NCI-H1436 (cell line): ENCODE results near the gene YWHAG.
"Not testable (repeated sequence)": the region's sequence is repeated elsewhere in the genome, so short reads cannot be mapped to it uniquely, and the experiment has no call there.

Experiments
- DNase-seq: peaks from one replicate; lab custom pipeline; 2025; lab: John Stamatoyannopoulos, UW

The YWHAG gene

GRCh38 chr7:76318488-76319353, 40.1 kb downstream of the YWHAG start:
- DNase-seq = peak; percentile 50

- DNase-seq = peak; percentile 97
Observed at GRCh38 chr7:76317782-76318487, 40.9 kb downstream of the YWHAG start.

GRCh38 chr7:76316984-76317781, 41.6 kb downstream of the YWHAG start:
- DNase-seq = no peak

- no peak for DNase-seq
Observed at GRCh38 chr7:76315364-76315763, 43.4 kb downstream of the YWHAG start.

GRCh38 chr7:76314740-76315139, 44.1 kb downstream of the YWHAG start:
- DNase-seq = not testable (repeated sequence)

GRCh38 chr7:76314042-76314721, 44.6 kb downstream of the YWHAG start:
- peak; percentile 94 for DNase-seq

- DNase-seq = not testable (repeated sequence)
Observed at GRCh38 chr7:76311838-76312237, 47.0 kb downstream of the YWHAG start.

GRCh38 chr7:76310102-76310957, 48.5 kb downstream of the YWHAG start:
- no peak for DNase-seq

GRCh38 chr7:76309341-76310101, 49.3 kb downstream of the YWHAG start:
- DNase-seq = not testable (repeated sequence)

GRCh38 chr7:76308874-76309273, 49.9 kb downstream of the YWHAG start:
- DNase-seq = not testable (repeated sequence)

- DNase-seq = no peak
Observed at GRCh38 chr7:76304888-76305375, 53.9 kb downstream of the YWHAG start.

- DNase-seq = peak; percentile 75
Observed at GRCh38 chr7:76303202-76304147, 55.3 kb downstream of the YWHAG start.

- peak; percentile 81 for DNase-seq
Observed at GRCh38 chr7:76302347-76303201, 56.2 kb downstream of the YWHAG start, which contains the start of gene HSPB1. Gene HSPB1, plus strand, starts transcription at chr7:76302673. Its CDS starts 40 bp downstream, at chr7:76302713.

- no peak for DNase-seq
Observed at GRCh38 chr7:76301000-76301399, 57.8 kb downstream of the YWHAG start.

GRCh38 chr7:76300166-76300731, 58.5 kb downstream of the YWHAG start:
- no peak for DNase-seq

- no peak for DNase-seq
Observed at GRCh38 chr7:76296743-76297740, 61.7 kb downstream of the YWHAG start.
